CD4-positive, alpha-beta T cell (primary cell): ENCODE measurements around the gene TMEM131. TPM values are rescaled to one million over a fixed set of nuclear protein-coding genes. Genes with fewer than 3 reads are reported as not detected.

Experiments used
- ATAC-seq: fragments of 200-7000 bp; cut with Tn5 transposase; one replicate; pipeline ENCODE4 v1.10.0; 2022; ENCODE audit warnings: mild to moderate bottlenecking; ENCODE audit not compliant: poor library complexity
- CTCF ChIA-PET: fragments of 350-600 bp; sonication (Branson Sonifier 250); formaldehyde crosslinking; loops from one replicate; lab custom pipeline; 2021; ENCODE audit warnings: antibody characterized with exemption, inconsistent platforms; lab: Charles Lee
- POLR2A ChIA-PET: fragments of 350-600 bp; sonication (Branson Sonifier 250); formaldehyde crosslinking; loops from one replicate; lab custom pipeline; 2021; ENCODE audit warnings: antibody characterized with exemption, inconsistent platforms; lab: Charles Lee
- DNase-seq, 14 experiments: peaks; one replicate each; pipeline ENCODE4 v3.0.0-alpha.2; 2013 to 2020; ENCODE audit warnings: mixed read lengths in 2 of 14
- H3K27ac ChIP-seq, 2 donors: one replicate each; pipeline versions ENCODE4 v1.5.1 to v1.7.0; 2013; ENCODE audit warnings: low read length in 2 of 2, low read depth in 1 of 2, mild to moderate bottlenecking in 1 of 2
- H3K27me3 ChIP-seq, 2 experiments: 1 replicate in 1 of 2; 2 replicates in 1 of 2; pipeline versions ENCODE4 v1.6.1 to v1.7.0; 2013; ENCODE audit warnings: low read length in 2 of 2, control low read depth in 1 of 2, mild to moderate bottlenecking in 1 of 2, moderate library complexity in 1 of 2; ENCODE audit not compliant: insufficient read depth in 2 of 2, control insufficient read depth in 1 of 2
- H3K36me3 ChIP-seq: one replicate; pipeline ENCODE4 v1.6.1; 2013; ENCODE audit warnings: low read length, control low read depth; ENCODE audit not compliant: insufficient read depth
- H3K4me1 ChIP-seq: one replicate; pipeline ENCODE4 v1.6.1; 2013; ENCODE audit warnings: low read length, control low read depth; ENCODE audit not compliant: insufficient read depth
- H3K4me3 ChIP-seq: one replicate; pipeline ENCODE4 v1.5.1; 2013; ENCODE audit warnings: mild to moderate bottlenecking, low read length, moderate library complexity
- H3K9me3 ChIP-seq, 2 experiments: 1 replicate in 1 of 2; 2 replicates in 1 of 2; pipeline versions ENCODE4 v1.6.1 to v1.7.0; 2013; ENCODE audit warnings: low read length in 2 of 2, mild to moderate bottlenecking in 2 of 2, control low read depth in 1 of 2, moderate library complexity in 1 of 2; ENCODE audit not compliant: control insufficient read depth in 1 of 2, insufficient read depth in 1 of 2
- H3K27ac Mint-ChIP-seq: one replicate; pipeline ENCODE4 v1.8.0; 2020; ENCODE audit warnings: mixed read lengths
- H3K27me3 Mint-ChIP-seq: one replicate; pipeline ENCODE4 v1.8.0; 2021; ENCODE audit warnings: mixed read lengths
- H3K36me3 Mint-ChIP-seq: one replicate; pipeline ENCODE4 v1.8.0; 2021; ENCODE audit warnings: low read depth, mixed read lengths
- H3K4me1 Mint-ChIP-seq: one replicate; pipeline ENCODE4 v1.8.0; 2021; ENCODE audit warnings: low read depth, mixed read lengths
- H3K4me3 Mint-ChIP-seq: one replicate; pipeline ENCODE4 v1.8.0; 2020; ENCODE audit warnings: mild to moderate bottlenecking, mixed read lengths
- H3K9me3 Mint-ChIP-seq: one replicate; pipeline ENCODE4 v1.8.0; 2020; ENCODE audit warnings: mixed read lengths
- intact Hi-C, 2 experiments: fragments of 100-400 bp; cut with DNase I in 1 of 2; cut with micrococcal nuclease in 1 of 2; formaldehyde crosslinking; loops; one replicate each; pipeline versions ENCODE4 v1.15.1 to v1.9.0; 2023 to 2025; cut with DNase I, micrococcal nuclease
- total RNA-seq, 174 experiments: library from RNA in 2 of 174; stranded (reverse) in 2 of 174; gene quantifications; one replicate each; pipeline ENCODE4 v1.2.3 and lab custom pipeline; 2021 to 2026
- TF ChIP-seq, protein P1 (sequence below): fragments of 200-600 bp; IDR thresholded peaks from one replicate; pipeline ENCODE4 v1.8.0; 2022; ENCODE audit warnings: antibody characterized with exemption, mild to moderate bottlenecking

Gene TMEM131
- total RNA-seq, 2 experiments from 2014 or later: 29.2 to 33.6 TPM

DNA sequence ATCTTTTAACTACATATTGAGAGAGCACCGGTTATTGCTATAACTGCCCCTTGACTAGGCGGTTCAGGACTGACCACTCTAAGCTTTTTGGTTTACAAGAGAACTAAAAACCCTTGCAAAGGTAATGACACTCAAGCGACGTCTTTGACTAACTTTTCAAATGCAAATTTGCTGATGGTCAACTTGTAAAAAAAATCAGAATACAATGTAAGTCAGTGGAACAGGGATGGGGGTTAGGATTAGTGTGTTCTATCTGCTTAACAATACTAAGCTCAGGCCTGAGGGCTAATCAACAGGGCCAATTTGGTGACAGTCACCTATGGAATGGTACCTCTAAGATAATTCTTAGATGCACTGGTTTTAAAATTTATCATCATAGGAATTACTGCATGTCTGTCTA, 225.3 kb downstream of the TMEM131 start:
- no peak overlapping the region for H3K27ac Mint-ChIP-seq
- TF ChIP-seq, protein P1, sequence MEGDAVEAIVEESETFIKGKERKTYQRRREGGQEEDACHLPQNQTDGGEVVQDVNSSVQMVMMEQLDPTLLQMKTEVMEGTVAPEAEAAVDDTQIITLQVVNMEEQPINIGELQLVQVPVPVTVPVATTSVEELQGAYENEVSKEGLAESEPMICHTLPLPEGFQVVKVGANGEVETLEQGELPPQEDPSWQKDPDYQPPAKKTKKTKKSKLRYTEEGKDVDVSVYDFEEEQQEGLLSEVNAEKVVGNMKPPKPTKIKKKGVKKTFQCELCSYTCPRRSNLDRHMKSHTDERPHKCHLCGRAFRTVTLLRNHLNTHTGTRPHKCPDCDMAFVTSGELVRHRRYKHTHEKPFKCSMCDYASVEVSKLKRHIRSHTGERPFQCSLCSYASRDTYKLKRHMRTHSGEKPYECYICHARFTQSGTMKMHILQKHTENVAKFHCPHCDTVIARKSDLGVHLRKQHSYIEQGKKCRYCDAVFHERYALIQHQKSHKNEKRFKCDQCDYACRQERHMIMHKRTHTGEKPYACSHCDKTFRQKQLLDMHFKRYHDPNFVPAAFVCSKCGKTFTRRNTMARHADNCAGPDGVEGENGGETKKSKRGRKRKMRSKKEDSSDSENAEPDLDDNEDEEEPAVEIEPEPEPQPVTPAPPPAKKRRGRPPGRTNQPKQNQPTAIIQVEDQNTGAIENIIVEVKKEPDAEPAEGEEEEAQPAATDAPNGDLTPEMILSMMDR: no peak
- Histone ChIP-seq H3K36me3 (peaks cover 27% of the 10 kb centered on the region), H3K27ac (no peak overlapping the region), H3K4me1 (no peaks in the 10 kb centered on the region), H3K4me3 (no peak overlapping the region), H3K27me3 (no peaks in the 10 kb centered on the region), H3K9me3 (no peaks in the 10 kb centered on the region)
- ChIA-PET CTCF (no interaction called here), POLR2A (no interaction called here)
- peaks cover 75% of the 10 kb centered on the region for H3K36me3 Mint-ChIP-seq
- H3K4me1 Mint-ChIP-seq: peaks cover 3% of the 10 kb centered on the region
- intact Hi-C loops: no loop called here
- ATAC-seq (no peak), DNase-seq (no peak)
- no peak overlapping the region for H3K4me3 Mint-ChIP-seq
- H3K9me3 Mint-ChIP-seq: no peaks in the 10 kb centered on the region
- H3K27me3 Mint-ChIP-seq: no peaks in the 10 kb centered on the region

DNA sequence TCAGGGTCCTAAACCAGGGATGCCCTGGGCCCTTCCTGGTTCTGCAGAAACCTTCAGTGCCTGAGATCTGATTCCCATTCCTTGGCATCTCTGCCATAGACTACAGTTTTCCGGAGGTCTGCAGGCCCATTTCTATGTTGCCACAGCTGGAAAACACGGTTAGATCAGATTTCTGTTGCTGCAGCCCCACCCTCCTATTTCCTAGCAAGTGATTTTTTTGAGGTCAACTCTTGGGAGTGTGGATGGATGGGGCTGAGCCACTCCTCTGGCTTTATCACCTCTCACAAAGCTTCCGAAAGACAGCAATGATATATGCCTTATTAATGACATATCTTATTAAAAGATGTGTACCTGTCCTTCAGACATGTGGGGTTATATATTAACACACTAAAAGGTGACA, 226.0 kb downstream of the TMEM131 start:
- POLR2A ChIA-PET: no interaction called here

DNA sequence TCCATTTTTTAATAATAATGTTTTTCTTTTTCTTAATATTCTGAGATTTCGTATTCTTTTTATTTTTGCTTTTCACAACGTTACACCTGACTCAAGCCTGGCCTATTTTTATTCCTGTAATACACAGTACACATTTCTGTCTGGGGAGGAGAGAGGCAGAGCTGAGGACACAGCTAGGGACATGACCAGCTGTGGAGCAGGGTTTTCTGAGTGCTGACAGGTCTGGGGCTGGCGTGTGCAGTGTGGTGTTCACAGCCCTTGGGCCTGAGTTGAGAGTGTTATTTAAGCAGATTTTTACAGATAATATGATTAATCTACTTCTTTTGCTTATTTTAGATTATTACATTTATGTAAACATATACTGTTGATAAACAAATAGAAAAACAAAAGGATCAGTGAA, 226.4 kb downstream of the TMEM131 start:
- intact Hi-C loops: no loop called here
- no peaks in the 10 kb centered on the region for H3K27me3 Mint-ChIP-seq
- CTCF ChIA-PET: no interaction called here
- Histone ChIP-seq H3K4me3 (no peak overlapping the region), H3K27me3 (no peaks in the 10 kb centered on the region), H3K4me1 (no peaks in the 10 kb centered on the region), H3K9me3 (no peaks in the 10 kb centered on the region), H3K36me3 (peaks cover 32% of the 10 kb centered on the region), H3K27ac (no peak overlapping the region)
- H3K9me3 Mint-ChIP-seq: no peaks in the 10 kb centered on the region
- no peak overlapping the region for H3K4me3 Mint-ChIP-seq
- DNase-seq (no peak), ATAC-seq (no peak)
- no peak overlapping the region for H3K27ac Mint-ChIP-seq
- H3K4me1 Mint-ChIP-seq: peaks cover 3% of the 10 kb centered on the region
- POLR2A ChIA-PET: no interaction called here
- TF ChIP-seq, protein P1: no peak
- peaks cover 74% of the 10 kb centered on the region for H3K36me3 Mint-ChIP-seq

More for the DNA sequence above, 226.0 kb downstream of the TMEM131 start:
- CTCF ChIA-PET: no interaction called here
- Histone ChIP-seq H3K4me1 (no peaks in the 10 kb centered on the region), H3K4me3 (no peak overlapping the region), H3K27me3 (no peaks in the 10 kb centered on the region), H3K9me3 (no peaks in the 10 kb centered on the region), H3K36me3 (peaks cover 28% of the 10 kb centered on the region), H3K27ac (no peak overlapping the region)
- DNase-seq (no peak), ATAC-seq (no peak)
- H3K4me1 Mint-ChIP-seq: peaks cover 3% of the 10 kb centered on the region
- TF ChIP-seq, protein P1: no peak
- no peaks in the 10 kb centered on the region for H3K9me3 Mint-ChIP-seq
- H3K27ac Mint-ChIP-seq: no peak overlapping the region
- peaks cover 75% of the 10 kb centered on the region for H3K36me3 Mint-ChIP-seq
- no peak overlapping the region for H3K4me3 Mint-ChIP-seq
- H3K27me3 Mint-ChIP-seq: no peaks in the 10 kb centered on the region
- intact Hi-C loops: no loop called here
